Measurements from ENCODE around the gene GNL3L. TPM values are rescaled to one million over a fixed set of nuclear protein-coding genes. Genes with fewer than 3 reads are reported as not detected.
"Not testable (repeated sequence)": the region's sequence is repeated elsewhere in the genome, so short reads cannot be mapped to it uniquely, and the experiment has no call there.

GNL3L gene
- 15.4 TPM for total RNA-seq

GRCh38 chrX:54529552-54530356 lies at the start of gene GNL3L:
Gene GNL3L (plus strand): TSS chrX:54530219. CDS start chrX:54532567, 2,348 bp downstream.
- Histone ChIP-seq H3K27me3 (no peaks in the 10 kb centered on the region), H3K4me3 (peak within 1 kb of the TSS; percentile 69 to 79), H3K4me1 (no peaks in the 10 kb centered on the region), H3K36me3 (no peaks in the 10 kb centered on the region), H3K27ac (peak within 1 kb of the TSS; percentile 65 to 73), H3K9me3 (no peaks in the 10 kb centered on the region)
- peak; percentile 60 to 92 for DNase-seq (ENCODE audit: low spot score in 2 of 2)
- TF ChIP-seq CTCF (IDR thresholded peaks at IDR 0.05) = no peak
- intact Hi-C loops (cut with DNase I) = loop anchor here (1.0 to 10.0 kb wide), 8 partner anchors 33 to 487 kb away; partner anchors contain the start of genes APEX2, FGD1, TSR2 and WNK3

GRCh38 chrX:54482839-54483593 lies 47.0 kb upstream of the GNL3L start:
- Histone ChIP-seq H3K4me3 (peak overlapping the region; percentile 26 to 51), H3K27ac (peak overlapping the region; percentile 67 to 69), H3K27me3 (no peaks in the 10 kb centered on the region), H3K36me3 (no peaks in the 10 kb centered on the region), H3K9me3 (no peaks in the 10 kb centered on the region), H3K4me1 (peaks cover 0 to 3% of the 10 kb centered on the region in 2 donors)
- no peak for TF ChIP-seq CTCF (IDR thresholded peaks at IDR 0.05)
- no peak for DNase-seq (ENCODE audit: low spot score in 2 of 2)
- intact Hi-C loops (cut with DNase I) = loop anchor here (2.0 to 5.0 kb wide), 4 partner anchors 14 to 159 kb away; partner anchors contain the start of genes FGD1, GNL3L and WNK3

GRCh38 chrX:54483946-54484345 lies 46.1 kb upstream of the GNL3L start:
- no peaks in the 10 kb centered on the region for H3K36me3 ChIP-seq
- intact Hi-C loops (cut with DNase I) = loop anchor here (2.0 to 5.0 kb wide), 4 partner anchors 13 to 158 kb away; partner anchors contain the start of genes FGD1, GNL3L and WNK3
- no peak for TF ChIP-seq CTCF (IDR thresholded peaks at IDR 0.05)
- peak overlapping the region; percentile 67 to 69 for H3K27ac ChIP-seq
- H3K4me1 ChIP-seq = peaks cover 0 to 3% of the 10 kb centered on the region in 2 donors
- DNase-seq (ENCODE audit: low spot score in 2 of 2) = no peak
- H3K9me3 ChIP-seq = no peaks in the 10 kb centered on the region
- H3K4me3 ChIP-seq = peak overlapping the region in 1 of 2 donors; percentile 51
- H3K27me3 ChIP-seq = no peaks in the 10 kb centered on the region

GRCh38 chrX:54484666-54485065 lies 45.4 kb upstream of the GNL3L start:
- Histone ChIP-seq H3K27ac (peak overlapping the region; percentile 67 to 69), H3K4me3 (no peak overlapping the region), H3K9me3 (no peaks in the 10 kb centered on the region), H3K36me3 (no peaks in the 10 kb centered on the region), H3K4me1 (no peaks in the 10 kb centered on the region), H3K27me3 (no peaks in the 10 kb centered on the region)
- TF ChIP-seq CTCF (IDR thresholded peaks at IDR 0.05) = no peak
- no peak for DNase-seq (ENCODE audit: low spot score in 2 of 2)
- intact Hi-C loops (cut with DNase I) = loop anchor here (5.0 kb wide), 2 partner anchors 127 to 158 kb away; partner anchors contain the start of gene WNK3

- H3K27me3 ChIP-seq; intact Hi-C loops (cut with DNase I); H3K36me3 ChIP-seq; H3K4me3 ChIP-seq; H3K9me3 ChIP-seq; H3K27ac ChIP-seq; H3K4me1 ChIP-seq; DNase-seq (ENCODE audit: low spot score in 2 of 2): not testable (repeated sequence)
Measured at GRCh38 chrX:54489819-54490218, 40.2 kb upstream of the GNL3L start.
